ENCODE data around the gene DOCK3.

DNA sequence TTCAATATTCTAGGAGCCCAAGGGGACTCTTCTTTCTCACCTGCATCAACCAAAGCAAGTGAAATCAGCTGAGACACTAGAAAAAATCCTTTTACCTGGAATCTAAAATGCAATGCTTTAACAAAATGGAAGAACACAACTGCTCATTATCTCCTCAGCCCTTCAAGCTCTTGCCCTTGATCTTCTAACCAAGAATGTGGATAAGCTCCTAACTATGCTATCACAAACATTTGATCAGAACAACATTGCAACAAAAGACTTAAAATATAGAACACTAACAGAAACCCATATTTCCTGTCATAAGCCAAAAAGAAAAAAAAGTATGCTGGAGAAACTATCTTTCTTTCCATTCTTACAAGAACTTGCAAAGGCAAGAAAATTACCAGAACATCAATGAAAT, 728.9 kb downstream of the DOCK3 start:
- TF ChIP-seq RNF2 (IDR thresholded peaks at IDR 0.05; ENCODE audit: borderline replicate concordance, low read depth) (no peak), RFX5 (IDR thresholded peaks at IDR 0.05) (no peak), MAFK (IDR thresholded peaks at IDR 0.05; ENCODE audit: partially characterized antibody) (no peak), POLR2A (IDR thresholded peaks at IDR 0.05; ENCODE audit: low read length) (no peak)
- TF ChIP-seq, protein P1, sequence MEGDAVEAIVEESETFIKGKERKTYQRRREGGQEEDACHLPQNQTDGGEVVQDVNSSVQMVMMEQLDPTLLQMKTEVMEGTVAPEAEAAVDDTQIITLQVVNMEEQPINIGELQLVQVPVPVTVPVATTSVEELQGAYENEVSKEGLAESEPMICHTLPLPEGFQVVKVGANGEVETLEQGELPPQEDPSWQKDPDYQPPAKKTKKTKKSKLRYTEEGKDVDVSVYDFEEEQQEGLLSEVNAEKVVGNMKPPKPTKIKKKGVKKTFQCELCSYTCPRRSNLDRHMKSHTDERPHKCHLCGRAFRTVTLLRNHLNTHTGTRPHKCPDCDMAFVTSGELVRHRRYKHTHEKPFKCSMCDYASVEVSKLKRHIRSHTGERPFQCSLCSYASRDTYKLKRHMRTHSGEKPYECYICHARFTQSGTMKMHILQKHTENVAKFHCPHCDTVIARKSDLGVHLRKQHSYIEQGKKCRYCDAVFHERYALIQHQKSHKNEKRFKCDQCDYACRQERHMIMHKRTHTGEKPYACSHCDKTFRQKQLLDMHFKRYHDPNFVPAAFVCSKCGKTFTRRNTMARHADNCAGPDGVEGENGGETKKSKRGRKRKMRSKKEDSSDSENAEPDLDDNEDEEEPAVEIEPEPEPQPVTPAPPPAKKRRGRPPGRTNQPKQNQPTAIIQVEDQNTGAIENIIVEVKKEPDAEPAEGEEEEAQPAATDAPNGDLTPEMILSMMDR (IDR thresholded peaks at IDR 0.05) = no peak

Measured in A549 (cell line).